Measurements from ENCODE around the gene TEAD1.

DNA sequence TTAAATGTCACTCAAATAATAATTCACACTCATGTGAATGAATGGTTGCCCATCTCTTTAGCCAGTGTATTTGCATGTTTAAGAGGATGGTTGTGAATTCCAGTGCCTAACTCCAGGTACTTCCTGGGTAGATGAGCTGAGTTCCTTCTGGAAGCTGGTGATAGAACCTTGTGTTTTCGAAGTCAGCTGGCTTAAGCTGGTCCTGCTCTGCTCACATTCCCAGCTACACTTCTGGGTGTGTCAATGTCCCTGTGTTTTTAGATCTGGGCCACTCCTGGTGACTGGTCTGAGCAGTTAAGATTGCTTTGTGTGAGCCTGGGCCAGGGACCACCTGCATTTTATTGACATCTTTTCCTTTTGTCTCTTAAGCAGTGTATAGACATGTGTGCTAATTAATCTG is 10.6 kb downstream of the TEAD1 start:
- TF ChIP-seq POLR2A (IDR thresholded peaks at IDR 0.05): no peak
- TF ChIP-seq, protein P1, sequence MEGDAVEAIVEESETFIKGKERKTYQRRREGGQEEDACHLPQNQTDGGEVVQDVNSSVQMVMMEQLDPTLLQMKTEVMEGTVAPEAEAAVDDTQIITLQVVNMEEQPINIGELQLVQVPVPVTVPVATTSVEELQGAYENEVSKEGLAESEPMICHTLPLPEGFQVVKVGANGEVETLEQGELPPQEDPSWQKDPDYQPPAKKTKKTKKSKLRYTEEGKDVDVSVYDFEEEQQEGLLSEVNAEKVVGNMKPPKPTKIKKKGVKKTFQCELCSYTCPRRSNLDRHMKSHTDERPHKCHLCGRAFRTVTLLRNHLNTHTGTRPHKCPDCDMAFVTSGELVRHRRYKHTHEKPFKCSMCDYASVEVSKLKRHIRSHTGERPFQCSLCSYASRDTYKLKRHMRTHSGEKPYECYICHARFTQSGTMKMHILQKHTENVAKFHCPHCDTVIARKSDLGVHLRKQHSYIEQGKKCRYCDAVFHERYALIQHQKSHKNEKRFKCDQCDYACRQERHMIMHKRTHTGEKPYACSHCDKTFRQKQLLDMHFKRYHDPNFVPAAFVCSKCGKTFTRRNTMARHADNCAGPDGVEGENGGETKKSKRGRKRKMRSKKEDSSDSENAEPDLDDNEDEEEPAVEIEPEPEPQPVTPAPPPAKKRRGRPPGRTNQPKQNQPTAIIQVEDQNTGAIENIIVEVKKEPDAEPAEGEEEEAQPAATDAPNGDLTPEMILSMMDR (IDR thresholded peaks at IDR 0.05): no peak
- no peak for TF ChIP-seq EP300 (IDR thresholded peaks at IDR 0.05)

Measured in tibial nerve (tissue), 4 donors.